C4-2B (cell line): ENCODE data around the gene ADAMTS18.

Source experiments
- ZFX ChIP-seq: fragments of 450-650 bp; IDR thresholded peaks from 2 replicates; pipeline ENCODE4 v1.6.1; 2017
- TF ChIP-seq, protein P1 (sequence below): fragments of 450-650 bp; conservative IDR thresholded peaks from 2 replicates; pipeline ENCODE4 v1.5.1; 2017; ENCODE audit warnings: mild to moderate bottlenecking

DNA sequence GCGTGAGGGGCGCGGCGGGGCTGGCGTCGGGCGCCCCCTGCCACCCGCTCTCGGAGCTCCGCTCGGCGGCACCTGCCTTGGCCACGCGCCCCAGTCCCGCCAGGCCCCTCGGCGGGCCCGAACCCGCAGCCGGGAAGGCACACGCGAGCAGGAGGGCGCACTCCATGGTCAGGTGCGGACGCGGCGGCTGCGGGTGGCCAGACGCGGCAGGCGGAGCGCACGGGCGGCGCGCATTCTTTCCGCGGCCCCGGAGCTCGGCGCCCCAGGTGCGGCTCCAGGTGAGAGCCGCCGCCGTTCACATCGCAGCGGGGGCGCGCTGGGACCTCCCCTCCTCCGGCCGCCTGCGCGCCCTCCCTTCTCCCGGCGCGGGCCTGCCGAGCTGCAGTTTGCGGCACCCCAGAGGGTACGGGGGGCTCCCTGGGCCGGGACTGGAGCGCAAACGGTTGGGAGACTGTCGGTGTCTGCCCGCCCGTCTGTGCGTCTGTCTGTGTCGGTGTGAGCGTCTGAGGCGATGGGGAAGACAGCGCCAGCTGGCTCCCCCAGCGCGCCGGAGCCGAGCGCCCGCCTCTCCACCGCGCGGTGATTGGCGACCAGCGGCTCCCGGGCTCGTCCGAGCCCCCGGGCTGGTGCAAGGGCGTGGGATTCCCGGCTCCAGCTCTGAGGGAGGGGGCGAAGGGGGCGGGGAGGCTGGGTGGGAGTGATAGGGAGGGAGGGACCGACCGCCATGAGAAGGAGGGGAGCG, at the start of gene ADAMTS18:
- TF ChIP-seq, protein P1, sequence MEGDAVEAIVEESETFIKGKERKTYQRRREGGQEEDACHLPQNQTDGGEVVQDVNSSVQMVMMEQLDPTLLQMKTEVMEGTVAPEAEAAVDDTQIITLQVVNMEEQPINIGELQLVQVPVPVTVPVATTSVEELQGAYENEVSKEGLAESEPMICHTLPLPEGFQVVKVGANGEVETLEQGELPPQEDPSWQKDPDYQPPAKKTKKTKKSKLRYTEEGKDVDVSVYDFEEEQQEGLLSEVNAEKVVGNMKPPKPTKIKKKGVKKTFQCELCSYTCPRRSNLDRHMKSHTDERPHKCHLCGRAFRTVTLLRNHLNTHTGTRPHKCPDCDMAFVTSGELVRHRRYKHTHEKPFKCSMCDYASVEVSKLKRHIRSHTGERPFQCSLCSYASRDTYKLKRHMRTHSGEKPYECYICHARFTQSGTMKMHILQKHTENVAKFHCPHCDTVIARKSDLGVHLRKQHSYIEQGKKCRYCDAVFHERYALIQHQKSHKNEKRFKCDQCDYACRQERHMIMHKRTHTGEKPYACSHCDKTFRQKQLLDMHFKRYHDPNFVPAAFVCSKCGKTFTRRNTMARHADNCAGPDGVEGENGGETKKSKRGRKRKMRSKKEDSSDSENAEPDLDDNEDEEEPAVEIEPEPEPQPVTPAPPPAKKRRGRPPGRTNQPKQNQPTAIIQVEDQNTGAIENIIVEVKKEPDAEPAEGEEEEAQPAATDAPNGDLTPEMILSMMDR = no peak
- no peak for TF ChIP-seq ZFX
